Lower leg skin (tissue), 4 donors: Measurements from ENCODE around the gene MTAP. TPM values are rescaled to one million over a fixed set of nuclear protein-coding genes. Genes with fewer than 3 reads are reported as not detected.

ENCODE experiments used
- DNase-seq, 2 donors: peaks; one replicate each; pipeline ENCODE4 v3.0.0-alpha.2; 2019; ENCODE audit warnings: low spot score in 2 of 2
- H3K4me3 ChIP-seq: fragments of 200-600 bp; sonication (generic); 2 replicates; pipeline ENCODE4 v1.5.1; 2017; ENCODE audit warnings: mild to moderate bottlenecking, low read depth; ENCODE audit not compliant: poor library complexity, severe bottlenecking
- CTCF ChIP-seq, 3 donors: fragments of 450-650 bp; IDR thresholded peaks; one replicate each; pipeline ENCODE4 v1.5.1; 2016; ENCODE audit warnings: antibody characterized with exemption in 3 of 3, mild to moderate bottlenecking in 3 of 3, moderate library complexity in 2 of 3
- POLR2A ChIP-seq, 2 donors: fragments of 450-650 bp; IDR thresholded peaks; one replicate each; pipeline ENCODE4 v1.6.1; 2016 to 2017; ENCODE audit warnings: antibody characterized with exemption in 2 of 2, mild to moderate bottlenecking in 1 of 2, moderate library complexity in 1 of 2
- WGBS, 2 donors: methylation state at CpG; one replicate each; pipeline ENCODE4 v1.1.5; 2018; 5-methylcytosine and 5-hydroxymethylcytosine counted together
- intact Hi-C: fragments of 100-400 bp; cut with DNase I; formaldehyde crosslinking; loops from one replicate; pipeline ENCODE4 v1.15.0; 2023; ENCODE audit warnings: low total_unique reads
- total RNA-seq, 4 donors: library from RNA; depleted of rRNA; stranded (reverse); fragments of >200 nt; gene quantifications; one replicate each; pipeline ENCODE4 v1.1.0, GENCODE V29; 2016

MTAP gene
- total RNA-seq, 4 donors from 2014 or later = 12.9 to 18.2 (median 14.7) TPM

- no peak overlapping the region for H3K4me3 ChIP-seq
- TF ChIP-seq POLR2A (IDR thresholded peaks at IDR 0.05) = no peak
- no peak for TF ChIP-seq CTCF (IDR thresholded peaks at IDR 0.05)
- intact Hi-C loops = no loop called here
- WGBS, 2 donors = 91 to 94% methylated on average over 3 of the region's 3 CpGs
- no peak for DNase-seq
Observed at GRCh38 chr9:21830589-21830988, 28.2 kb downstream of the MTAP start.

- H3K4me3 ChIP-seq = no peak overlapping the region
- intact Hi-C loops = no loop called here
- 32 to 35% methylated on average over 8 of the region's 8 CpGs for WGBS, 2 donors
- no peak for DNase-seq
- TF ChIP-seq CTCF (IDR thresholded peaks at IDR 0.05) (no peak), POLR2A (IDR thresholded peaks at IDR 0.05) (no peak)
Observed at GRCh38 chr9:21831841-21832509, 29.5 kb downstream of the MTAP start.

- DNase-seq = no peak
- no peak overlapping the region for H3K4me3 ChIP-seq
- intact Hi-C loops = no loop called here
- 69 to 83% methylated on average over 8 of the region's 8 CpGs for WGBS, 2 donors
- TF ChIP-seq POLR2A (IDR thresholded peaks at IDR 0.05) (no peak), CTCF (IDR thresholded peaks at IDR 0.05) (no peak)
Observed at GRCh38 chr9:21833090-21833801, 30.8 kb downstream of the MTAP start.

GRCh38 chr9:21835121-21835520, 32.7 kb downstream of the MTAP start:
- intact Hi-C loops = no loop called here
- no peak overlapping the region for H3K4me3 ChIP-seq
- no peak for DNase-seq
- WGBS, 2 donors = 96 to 97% methylated on average over 3 of the region's 3 CpGs
- no peak for TF ChIP-seq CTCF (IDR thresholded peaks at IDR 0.05)
- TF ChIP-seq POLR2A (IDR thresholded peaks at IDR 0.05) = no peak

- no peak for DNase-seq
- no peak for TF ChIP-seq CTCF (IDR thresholded peaks at IDR 0.05)
- TF ChIP-seq POLR2A (IDR thresholded peaks at IDR 0.05) = no peak
- H3K4me3 ChIP-seq = no peak overlapping the region
- WGBS, 2 donors = 55 to 67% methylated on average over 7 of the region's 7 CpGs
- intact Hi-C loops = no loop called here
Observed at GRCh38 chr9:21836437-21837161, 34.2 kb downstream of the MTAP start.
